RWPE2 (cell line): ENCODE measurements around the gene UTS2B.
A peak's percentile ranks its signal among the peaks of the same experiment; 100 is the strongest.

Experiments
- ATAC-seq: fragments of 200-7000 bp; cut with Tn5 transposase; 3 replicates; pipeline ENCODE4 v1.9.1; 2021; ENCODE audit warnings: low read depth
- DNase-seq: peaks from one replicate; pipeline ENCODE4 v3.0.0-alpha.2; 2020; ENCODE audit warnings: low spot score
- H3K27ac ChIP-seq: fragments of 450-650 bp; 2 replicates; pipeline ENCODE4 v1.5.1; 2017; ENCODE audit warnings: mild to moderate bottlenecking; ENCODE audit not compliant: poor library complexity, severe bottlenecking
- H3K27me3 ChIP-seq: fragments of 250-450 bp; sonication (Bioruptor Pico); 2 replicates; pipeline ENCODE4 v1.5.1; 2021; ENCODE audit warnings: mild to moderate bottlenecking, moderate library complexity; ENCODE audit not compliant: insufficient read depth, poor library complexity, severe bottlenecking
- H3K36me3 ChIP-seq: fragments of 250-450 bp; sonication (Bioruptor Pico); 2 replicates; pipeline ENCODE4 v1.5.1; 2020; ENCODE audit warnings: low read depth, mild to moderate bottlenecking, moderate library complexity
- H3K4me1 ChIP-seq: fragments of 250-450 bp; sonication (Bioruptor Pico); 2 replicates; pipeline ENCODE4 v1.5.1; 2021; ENCODE audit warnings: mild to moderate bottlenecking, moderate library complexity; ENCODE audit not compliant: insufficient read depth, poor library complexity, severe bottlenecking
- H3K4me3 ChIP-seq: fragments of 250-450 bp; sonication (Bioruptor Pico); 2 replicates; pipeline ENCODE4 v1.5.1; 2021; ENCODE audit warnings: mild to moderate bottlenecking, moderate library complexity; ENCODE audit not compliant: severe bottlenecking
- H3K9me3 ChIP-seq: fragments of 250-450 bp; sonication (Bioruptor Pico); 2 replicates; pipeline ENCODE4 v1.5.1; 2021; ENCODE audit warnings: mild to moderate bottlenecking, moderate library complexity; ENCODE audit not compliant: severe bottlenecking
- CTCF ChIP-seq: fragments of 450-650 bp; IDR thresholded peaks from one replicate; pipeline ENCODE4 v1.5.1; 2017; ENCODE audit warnings: mild to moderate bottlenecking, moderate library complexity; ENCODE audit not compliant: poor library complexity, severe bottlenecking

Gene UTS2B

GRCh38 chr3:191342006-191342405 is 11.7 kb upstream of the UTS2B start:
- Histone ChIP-seq H3K27ac (no peak overlapping the region), H3K9me3 (no peaks in the 10 kb centered on the region), H3K36me3 (no peaks in the 10 kb centered on the region), H3K4me3 (no peak overlapping the region), H3K4me1 (peaks cover 32% of the 10 kb centered on the region), H3K27me3 (no peaks in the 10 kb centered on the region)
- no peak for DNase-seq
- ATAC-seq, result no peak
- TF ChIP-seq CTCF, result no peak

DNA sequence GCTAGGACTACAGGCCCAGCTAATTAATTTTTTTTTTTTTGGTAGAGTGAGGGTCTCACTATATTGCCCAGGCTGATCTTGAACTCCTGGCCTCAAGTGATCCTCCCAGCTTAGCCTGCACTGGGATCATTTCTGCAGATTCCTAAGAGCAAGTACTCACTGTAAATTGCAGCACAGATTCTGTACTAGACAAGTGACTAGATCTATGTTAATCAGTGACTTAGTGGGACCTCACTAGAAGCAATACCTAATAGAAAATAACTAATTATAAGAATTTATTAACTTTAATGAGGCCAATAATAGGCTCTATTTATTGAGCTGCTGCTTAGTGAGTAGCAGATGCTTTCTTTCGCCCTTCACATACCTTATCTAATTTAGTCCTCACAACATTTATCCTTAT is 10.6 kb upstream of the UTS2B start:
- Histone ChIP-seq H3K36me3 (no peaks in the 10 kb centered on the region), H3K27ac (no peak overlapping the region), H3K27me3 (no peaks in the 10 kb centered on the region), H3K9me3 (no peaks in the 10 kb centered on the region), H3K4me3 (no peak overlapping the region), H3K4me1 (peaks cover 32% of the 10 kb centered on the region)
- DNase-seq (no peak), ATAC-seq (no peak)
- no peak for TF ChIP-seq CTCF

GRCh38 chr3:191340351-191340750 is 10.0 kb upstream of the UTS2B start:
- Histone ChIP-seq H3K27me3 (no peaks in the 10 kb centered on the region), H3K9me3 (no peaks in the 10 kb centered on the region), H3K27ac (no peak overlapping the region), H3K4me1 (peaks cover 35% of the 10 kb centered on the region), H3K4me3 (no peak overlapping the region), H3K36me3 (no peaks in the 10 kb centered on the region)
- DNase-seq (no peak), ATAC-seq (no peak)
- TF ChIP-seq CTCF, result no peak

DNA sequence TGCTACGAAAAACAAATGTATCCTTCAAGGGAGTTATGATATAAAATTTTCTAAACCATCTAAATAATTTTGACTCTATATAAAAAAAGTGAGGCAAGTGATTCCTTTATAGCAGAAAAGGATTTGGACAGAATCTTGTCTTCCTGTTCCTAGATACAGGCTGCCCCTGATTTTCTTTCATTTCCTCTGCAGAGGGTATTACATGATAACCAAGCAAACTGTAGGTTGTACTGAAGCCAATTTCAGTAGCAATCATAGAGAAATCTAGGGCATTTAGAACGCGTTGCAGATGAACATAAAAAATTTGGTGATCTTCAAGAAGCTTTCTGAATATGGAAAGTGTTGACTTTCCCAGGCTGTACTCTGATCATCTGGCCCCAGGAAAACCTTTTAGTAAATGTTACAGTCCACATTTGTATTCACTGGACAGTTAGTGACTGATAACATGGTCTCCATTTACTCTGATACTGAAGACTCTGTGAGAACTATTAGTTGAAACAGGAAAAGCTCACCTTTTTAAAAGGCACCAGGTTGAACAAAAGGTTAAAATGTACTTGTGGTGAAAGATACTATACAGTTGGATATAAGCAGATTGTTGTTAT is 9.1 kb upstream of the UTS2B start:
- peaks cover 39% of the 10 kb centered on the region for H3K4me1 ChIP-seq
- DNase-seq (no peak), ATAC-seq (no peak)
- H3K9me3 ChIP-seq, result no peaks in the 10 kb centered on the region
- no peak overlapping the region for H3K4me3 ChIP-seq
- TF ChIP-seq CTCF, result no peak
- no peaks in the 10 kb centered on the region for H3K36me3 ChIP-seq
- no peaks in the 10 kb centered on the region for H3K27me3 ChIP-seq
- no peak overlapping the region for H3K27ac ChIP-seq

DNA sequence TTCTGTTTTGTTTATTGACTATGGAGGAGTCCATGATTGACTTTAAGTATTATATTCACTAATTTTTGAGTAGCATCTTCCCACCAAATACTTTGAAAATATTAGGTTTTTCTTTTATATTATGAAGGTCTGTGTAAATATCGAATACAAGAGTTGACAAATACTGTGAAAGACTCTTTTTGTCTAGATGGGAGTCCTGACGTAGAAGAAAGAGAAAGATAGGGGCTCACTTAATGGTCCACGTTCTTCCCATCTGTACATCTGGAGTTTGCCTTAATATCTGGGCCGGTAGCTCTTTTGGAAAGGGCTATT is 7.8 kb upstream of the UTS2B start:
- TF ChIP-seq CTCF, result no peak
- Histone ChIP-seq H3K27me3 (no peaks in the 10 kb centered on the region), H3K4me1 (peaks cover 36% of the 10 kb centered on the region), H3K9me3 (no peaks in the 10 kb centered on the region), H3K36me3 (no peaks in the 10 kb centered on the region), H3K4me3 (no peak overlapping the region), H3K27ac (peak overlapping the region; percentile 10)
- ATAC-seq, result no peak
- no peak for DNase-seq
